ENCODE results near the gene KAZN.

GRCh38 chr1:14676400-14676799 is 77.9 kb downstream of the KAZN start:
- TF ChIP-seq CTCF (IDR thresholded peaks at IDR 0.05; ENCODE audit: insufficient read depth, low read depth, low read length), result no peak
- TF ChIP-seq EZH2 (IDR thresholded peaks at IDR 0.05; ENCODE audit: insufficient read depth, low read length), result no peak
